IMR-90 (cell line): ENCODE data around the gene SLC22A2. TPM values are rescaled to one million over a fixed set of nuclear protein-coding genes. Genes with fewer than 3 reads are reported as not detected.

Source experiments
- ATAC-seq: fragments of 200-7000 bp; cut with Tn5 transposase; 2 replicates; pipeline ENCODE4 v1.9.1; 2020; ENCODE audit warnings: low read depth, mild to moderate bottlenecking, moderate library complexity
- BruUV-seq: library from RNA; stranded (reverse); fragments of 400-500 nt; replicated peaks from 2 replicates; lab custom pipeline; 2021; lab: Mats Ljungman, UMichigan
- CTCF ChIA-PET: fragments of 300-600 bp; formaldehyde crosslinking; extraction: SDS; loops from one replicate; lab custom pipeline; 2021; ENCODE audit warnings: antibody characterized with exemption; lab: Yijun Ruan, JAX
- POLR2A ChIA-PET: fragments of 300-600 bp; sonication (Branson Sonifier 250); formaldehyde crosslinking; loops from one replicate; lab custom pipeline; 2022; ENCODE audit warnings: antibody characterized with exemption; ENCODE audit not compliant: unreplicated experiment; lab: Charles Lee
- DNase-seq: peaks from one replicate; pipeline ENCODE4 v3.0.0; 2013
- H2AFZ ChIP-seq: replicated peaks from 2 replicates; pipeline ENCODE3; 2013; ENCODE audit warnings: low read length, mild to moderate bottlenecking; ENCODE audit not compliant: poor library complexity
- H2AK5ac ChIP-seq: 2 replicates; pipeline ENCODE4 v1.6.1; 2013; ENCODE audit warnings: low read depth, low read length, inconsistent platforms
- H2AK9ac ChIP-seq: replicated peaks from 2 replicates; pipeline ENCODE3; 2013; ENCODE audit warnings: mild to moderate bottlenecking, low read depth, low read length, moderate library complexity; ENCODE audit not compliant: poor library complexity
- H2BK120ac ChIP-seq: 2 replicates; pipeline ENCODE4 v1.6.1; 2013; ENCODE audit warnings: low read depth, low read length, inconsistent platforms
- H2BK15ac ChIP-seq: 3 replicates; pipeline ENCODE4 v1.6.1; 2013; ENCODE audit warnings: low read depth, low read length, inconsistent platforms
- H2BK20ac ChIP-seq: 2 replicates; pipeline ENCODE4 v1.6.1; 2013; ENCODE audit warnings: low read depth, mild to moderate bottlenecking, inconsistent platforms, low read length, moderate library complexity
- H2BK5ac ChIP-seq: 2 replicates; pipeline ENCODE4 v1.6.1; 2013; ENCODE audit warnings: mild to moderate bottlenecking, low read depth, low read length, inconsistent platforms; ENCODE audit not compliant: poor library complexity, severe bottlenecking
- H3K14ac ChIP-seq: replicated peaks from 2 replicates; pipeline ENCODE4 v1.6.1; 2013; ENCODE audit warnings: low read depth, low read length, inconsistent platforms
- H3K18ac ChIP-seq: 2 replicates; pipeline ENCODE4 v1.6.1; 2013; ENCODE audit warnings: low read depth, low read length, control low read depth
- H3K23ac ChIP-seq: 2 replicates; pipeline ENCODE4 v1.6.1; 2013; ENCODE audit warnings: low read depth, low read length, inconsistent platforms
- H3K27ac ChIP-seq: 2 replicates; pipeline ENCODE4 v1.5.1; 2013; ENCODE audit warnings: mild to moderate bottlenecking, control low read depth, low read length; ENCODE audit not compliant: insufficient read depth
- H3K27me3 ChIP-seq: 2 replicates; pipeline ENCODE4 v1.6.1; 2013; ENCODE audit warnings: low read length; ENCODE audit not compliant: control insufficient read depth, insufficient read depth
- H3K36me3 ChIP-seq: 2 replicates; pipeline ENCODE4 v1.6.1; 2013; ENCODE audit warnings: low read length, mixed read lengths; ENCODE audit not compliant: control insufficient read depth, insufficient read depth
- H3K4ac ChIP-seq: 2 replicates; pipeline ENCODE4 v1.6.1; 2013; ENCODE audit warnings: low read depth, low read length, inconsistent platforms
- H3K4me1 ChIP-seq: 2 replicates; pipeline ENCODE4 v1.6.1; 2013; ENCODE audit warnings: low read length, mixed read lengths; ENCODE audit not compliant: control insufficient read depth, insufficient read depth
- H3K4me2 ChIP-seq: 2 replicates; pipeline ENCODE4 v1.6.1; 2013; ENCODE audit warnings: low read depth, mild to moderate bottlenecking, control low read depth, low read length, moderate library complexity
- H3K4me3 ChIP-seq: 2 replicates; pipeline ENCODE4 v1.5.1; 2013; ENCODE audit warnings: low read depth, mild to moderate bottlenecking, control low read depth, low read length, moderate library complexity; ENCODE audit not compliant: insufficient read depth
- H3K56ac ChIP-seq: 2 replicates; pipeline ENCODE4 v1.6.1; 2013; ENCODE audit warnings: low read length, inconsistent platforms; ENCODE audit not compliant: insufficient read depth; ENCODE audit errors: extremely low read depth
- H3K79me1 ChIP-seq, 2 experiments: 2 replicates each; pipeline ENCODE4 v1.6.1; 2013; ENCODE audit warnings: low read length in 2 of 2, inconsistent platforms in 1 of 2, low read depth in 1 of 2
- H3K9ac ChIP-seq: 2 replicates; pipeline ENCODE4 v1.6.1; 2013; ENCODE audit warnings: low read depth, low read length, control low read depth
- H3K9me1 ChIP-seq: 2 replicates; pipeline ENCODE4 v1.6.1; 2013; ENCODE audit warnings: low read length, inconsistent platforms; ENCODE audit not compliant: insufficient read depth
- H3K9me3 ChIP-seq: 2 replicates; pipeline ENCODE4 v1.6.1; 2013; ENCODE audit warnings: low read length; ENCODE audit not compliant: control insufficient read depth, insufficient read depth
- H4K20me1 ChIP-seq: 2 replicates; pipeline ENCODE4 v1.6.1; 2013; ENCODE audit warnings: low read length, inconsistent platforms; ENCODE audit not compliant: insufficient read depth
- H4K5ac ChIP-seq: 2 replicates; pipeline ENCODE4 v1.6.1; 2013; ENCODE audit warnings: mild to moderate bottlenecking, low read depth, low read length, control low read depth
- H4K8ac ChIP-seq, 2 experiments: 2 replicates each; pipeline ENCODE4 v1.6.1; 2013; ENCODE audit warnings: low read depth in 2 of 2, low read length in 2 of 2, control low read depth in 1 of 2, inconsistent platforms in 1 of 2
- H4K91ac ChIP-seq: 2 replicates; pipeline ENCODE4 v1.6.1; 2013; ENCODE audit warnings: low read depth, low read length, inconsistent platforms; ENCODE audit not compliant: insufficient read depth
- BHLHE40 ChIP-seq: fragments of 150-350 bp; IDR thresholded peaks from 2 replicates; pipeline ENCODE4 v1.6.1; 2016; ENCODE audit warnings: mild to moderate bottlenecking, low read depth, low read length
- CEBPB ChIP-seq: IDR thresholded peaks from 2 replicates; pipeline ENCODE4 v1.6.1; 2012; ENCODE audit warnings: low read depth, low read length, improper control_type of control experiment
- CTCF ChIP-seq: conservative IDR thresholded peaks from 2 replicates; pipeline ENCODE4 v1.5.1; 2012; ENCODE audit warnings: mild to moderate bottlenecking, low read depth, low read length, improper control_type of control experiment
- RAD21 ChIP-seq: IDR thresholded peaks from 2 replicates; pipeline ENCODE4 v1.6.1; 2012; ENCODE audit warnings: low read length, improper control_type of control experiment
- WGBS, 2 experiments: methylation state at CpG; one replicate each; pipeline versions ENCODE4 v1.1.5 to v1.1.7; 2013; ENCODE audit warnings: missing lambda C conversion rate in 2 of 2; ENCODE audit not compliant: insufficient read length in 1 of 2; ENCODE audit errors: extremely low coverage in 2 of 2; 5-methylcytosine and 5-hydroxymethylcytosine counted together
- dilution Hi-C: fragments of 300-500 bp; cut with HindIII; formaldehyde crosslinking; loops from one replicate; pipeline ENCODE4 v1.14.3; 2018; ENCODE audit warnings: low sequenced_read_pairs; ENCODE audit not compliant: unreplicated experiment
- in situ Hi-C: fragments of 300-500 bp; cut with MboI; formaldehyde crosslinking; loops from 3 replicates; pipeline ENCODE4 v1.14.3; 2019; ENCODE audit warnings: low sequenced_read_pairs, inconsistent platforms, mixed read lengths
- intact Hi-C: fragments of 100-400 bp; cut with micrococcal nuclease; formaldehyde crosslinking; loops from 2 replicates; pipeline ENCODE4 v1.10.0; 2022
- polyA plus RNA-seq, 3 experiments: library from polyadenylated mRNA; depleted of rRNA; stranded (reverse); fragments of >200 nt; gene quantifications; 2 replicates each; pipeline ENCODE4 v1.2.3, GENCODE V29; 2012; ENCODE audit warnings: low replicate concordance in 1 of 3
- total RNA-seq: library from RNA; depleted of rRNA; stranded (reverse); fragments of >200 nt; gene quantifications from 2 replicates; pipeline ENCODE4 v1.2.3, GENCODE V29; 2012

The SLC22A2 gene
- total and polyA plus RNA-seq, 2 of the 4 experiments (the other 2 are of a cell fraction): not detected

DNA sequence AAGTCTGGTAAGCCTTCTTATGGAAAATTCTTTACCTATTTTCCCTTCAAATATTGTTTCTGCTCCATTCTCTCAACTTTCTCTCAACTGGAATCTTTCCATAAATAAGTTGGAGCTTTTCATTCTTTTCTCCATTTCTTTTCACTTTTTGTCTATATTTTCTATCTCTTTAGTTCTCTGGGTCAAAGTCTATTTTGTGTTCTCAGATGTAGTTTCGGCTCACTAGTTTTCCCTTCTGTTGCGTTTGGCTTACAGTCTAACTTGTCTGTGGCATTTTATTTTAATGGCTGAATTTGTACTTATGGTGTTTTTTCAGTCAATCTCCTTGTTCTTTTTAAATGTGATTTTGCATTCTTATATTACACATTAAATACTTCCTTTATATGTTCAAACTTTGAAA is 14.1 kb upstream of the SLC22A2 start:
- H3K14ac ChIP-seq: no peak overlapping the region

More for the DNA sequence above, 14.1 kb upstream of the SLC22A2 start:
- H3K27me3 ChIP-seq: no peaks in the 10 kb centered on the region
- H3K9me3 ChIP-seq: peaks cover 20% of the 10 kb centered on the region; the same call in 1 of the 2 replicates
- H3K4me1 ChIP-seq: no peaks in the 10 kb centered on the region
- H4K8ac ChIP-seq: no peak overlapping the region
- H3K9ac ChIP-seq: no peak overlapping the region
- CTCF ChIA-PET: no interaction called here
- H2BK20ac ChIP-seq: no peak overlapping the region
- H4K20me1 ChIP-seq: no peaks in the 10 kb centered on the region
- in situ Hi-C loops: no loop called here
- ATAC-seq (no peak), DNase-seq (no peak)
- H3K4me3 ChIP-seq: no peak overlapping the region
- no TSS peak for BruUV-seq
- H2AK9ac ChIP-seq: no peak overlapping the region
- no peak overlapping the region for H2AK5ac ChIP-seq
- H2BK5ac ChIP-seq: no peak overlapping the region
- intact Hi-C loops: no loop called here
- no peak overlapping the region for H4K5ac ChIP-seq
- H3K56ac ChIP-seq: no peak overlapping the region
- no peaks in the 10 kb centered on the region for H3K79me1 ChIP-seq
- no peak overlapping the region for H3K18ac ChIP-seq
- no peak overlapping the region for H2AFZ ChIP-seq
- POLR2A ChIA-PET: no interaction called here
- no peaks in the 10 kb centered on the region for H3K9me1 ChIP-seq
- H2BK120ac ChIP-seq: no peak overlapping the region
- H3K23ac ChIP-seq: no peak overlapping the region
- H4K91ac ChIP-seq: no peak overlapping the region
- H3K36me3 ChIP-seq: no peaks in the 10 kb centered on the region
- dilution Hi-C loops: no loop called here
- no CpG with 5 or more reads among the region's 2 CpGs for WGBS, 2 experiments
- no peak overlapping the region for H3K27ac ChIP-seq
- no peak overlapping the region for H3K4ac ChIP-seq
- H3K4me2 ChIP-seq: no peak overlapping the region
- no peak overlapping the region for H2BK15ac ChIP-seq
- TF ChIP-seq CTCF (no peak), CEBPB (no peak), RAD21 (no peak), BHLHE40 (no peak)
